H9 (cell line): ENCODE data around the gene CR1. TPM values are rescaled to one million over a fixed set of nuclear protein-coding genes. Genes with fewer than 3 reads are reported as not detected.
"Not testable (repeated sequence)": the region's sequence is repeated elsewhere in the genome, so short reads cannot be mapped to it uniquely, and the experiment has no call there.

Source experiments
- DNase-seq: peaks from one replicate; pipeline ENCODE4 v3.0.0-alpha.2; 2017
- H2AFZ ChIP-seq: one replicate; pipeline ENCODE4 v1.6.1; 2013; ENCODE audit warnings: mild to moderate bottlenecking, low read length, control low read depth, moderate library complexity
- H2AK5ac ChIP-seq: 2 replicates; pipeline ENCODE4 v1.6.1; 2013; ENCODE audit warnings: low read length, control low read depth, mixed read lengths; ENCODE audit not compliant: insufficient read length
- H2BK120ac ChIP-seq: one replicate; pipeline ENCODE4 v1.6.1; 2013; ENCODE audit warnings: low read depth, mild to moderate bottlenecking, low read length, control low read depth, inconsistent platforms; ENCODE audit not compliant: poor library complexity, severe bottlenecking
- H2BK12ac ChIP-seq: 2 replicates; pipeline ENCODE4 v1.6.1; 2013; ENCODE audit warnings: low read length, control low read depth, mixed read lengths, low read depth; ENCODE audit not compliant: insufficient read length
- H2BK15ac ChIP-seq: 2 replicates; pipeline ENCODE4 v1.6.1; 2013; ENCODE audit warnings: low read depth, low read length, control low read depth
- H2BK20ac ChIP-seq: one replicate; pipeline ENCODE4 v1.6.1; 2013; ENCODE audit warnings: low read depth, mild to moderate bottlenecking, low read length, control low read depth, inconsistent platforms; ENCODE audit not compliant: poor library complexity, severe bottlenecking
- H2BK5ac ChIP-seq: 2 replicates; pipeline ENCODE4 v1.6.1; 2013; ENCODE audit warnings: low read length, control low read depth, mixed read lengths; ENCODE audit not compliant: insufficient read length
- H3K14ac ChIP-seq: 2 replicates; pipeline ENCODE4 v1.6.1; 2013; ENCODE audit warnings: low read length, control low read depth; ENCODE audit not compliant: insufficient read depth
- H3K18ac ChIP-seq: 2 replicates; pipeline ENCODE4 v1.6.1; 2013; ENCODE audit warnings: low read depth, mild to moderate bottlenecking, mixed read lengths, low read length, control low read depth; ENCODE audit not compliant: insufficient read length
- H3K23ac ChIP-seq: 2 replicates; pipeline ENCODE4 v1.6.1; 2013; ENCODE audit warnings: low read length, control low read depth, mixed read lengths, low read depth; ENCODE audit not compliant: insufficient read length
- H3K23me2 ChIP-seq: 2 replicates; pipeline ENCODE4 v1.6.1; 2013; ENCODE audit warnings: low read depth, mild to moderate bottlenecking, mixed read lengths, low read length, control low read depth; ENCODE audit not compliant: insufficient read length, poor library complexity, severe bottlenecking
- H3K27ac ChIP-seq: 2 replicates; pipeline ENCODE4 v1.5.1; 2013; ENCODE audit warnings: low read length, control low read depth, mixed read lengths, low read depth; ENCODE audit not compliant: insufficient read length
- H3K27me3 ChIP-seq: 2 replicates; pipeline ENCODE4 v1.6.1; 2013; ENCODE audit warnings: low read length, control low read depth, inconsistent platforms; ENCODE audit not compliant: insufficient read depth
- H3K4ac ChIP-seq: 2 replicates; pipeline ENCODE4 v1.6.1; 2013; ENCODE audit warnings: low read depth, mild to moderate bottlenecking, control low read depth, inconsistent platforms, low read length, moderate library complexity
- H3K4me1 ChIP-seq: 2 replicates; pipeline ENCODE4 v1.6.1; 2013; ENCODE audit warnings: low read length, control low read depth, inconsistent platforms; ENCODE audit not compliant: insufficient read depth
- H3K4me2 ChIP-seq: 2 replicates; pipeline ENCODE4 v1.6.1; 2013; ENCODE audit warnings: low read length, control low read depth, mixed read lengths; ENCODE audit not compliant: insufficient read length, insufficient read depth
- H3K56ac ChIP-seq: 2 replicates; pipeline ENCODE4 v1.6.1; 2013; ENCODE audit warnings: low read depth, mild to moderate bottlenecking, mixed read lengths, low read length, control low read depth; ENCODE audit not compliant: insufficient read length
- H3K79me1 ChIP-seq: 2 replicates; pipeline ENCODE4 v1.6.1; 2013; ENCODE audit warnings: low read depth, mild to moderate bottlenecking, moderate library complexity, low read length, control low read depth, inconsistent platforms; ENCODE audit not compliant: insufficient read depth, poor library complexity, severe bottlenecking
- H3K79me2 ChIP-seq: 2 replicates; pipeline ENCODE4 v1.6.1; 2013; ENCODE audit warnings: low read length, control low read depth, inconsistent platforms; ENCODE audit not compliant: insufficient read depth
- H3K9ac ChIP-seq: 2 replicates; pipeline ENCODE4 v1.6.1; 2013; ENCODE audit warnings: low read length, control low read depth, mixed read lengths; ENCODE audit not compliant: insufficient read length; ENCODE audit errors: extremely low read depth
- H3K9me3 ChIP-seq: one replicate; pipeline ENCODE4 v1.6.1; 2013; ENCODE audit warnings: low read depth, low read length, inconsistent platforms; ENCODE audit not compliant: control insufficient read depth
- H3T11ph ChIP-seq: one replicate; pipeline ENCODE4 v1.6.1; 2013; ENCODE audit warnings: mild to moderate bottlenecking, low read length, control low read depth, inconsistent platforms
- H4K20me1 ChIP-seq: one replicate; pipeline ENCODE4 v1.6.1; 2013; ENCODE audit not compliant: control insufficient read depth, insufficient read length, insufficient read depth
- H4K5ac ChIP-seq: 2 replicates; pipeline ENCODE4 v1.6.1; 2013; ENCODE audit warnings: low read depth, mild to moderate bottlenecking, mixed read lengths, low read length, control low read depth; ENCODE audit not compliant: insufficient read length
- H4K8ac ChIP-seq: replicated peaks from 2 replicates; pipeline ENCODE4 v1.6.1; 2013; ENCODE audit warnings: low read length, control low read depth, mixed read lengths, low read depth; ENCODE audit not compliant: insufficient read length
- H4K91ac ChIP-seq: 2 replicates; pipeline ENCODE4 v1.6.1; 2013; ENCODE audit warnings: low read depth, mild to moderate bottlenecking, moderate library complexity, mixed read lengths, low read length, control low read depth; ENCODE audit not compliant: insufficient read length
- H3K27ac Mint-ChIP-seq, 3 experiments: 2 replicates in 2 of 3; 3 replicates in 1 of 3; pipeline ENCODE4 v1.8.0; 2020 to 2021; ENCODE audit warnings: mixed read lengths in 3 of 3, mild to moderate bottlenecking in 1 of 3, moderate library complexity in 1 of 3
- H3K27me3 Mint-ChIP-seq: 2 replicates; pipeline ENCODE4 v1.8.0; 2021; ENCODE audit warnings: low read depth, mild to moderate bottlenecking, moderate library complexity, mixed read lengths
- H3K36me3 Mint-ChIP-seq, 3 experiments: 2 replicates in 2 of 3; 3 replicates in 1 of 3; pipeline ENCODE4 v1.8.0; 2020 to 2021; ENCODE audit warnings: low read depth in 3 of 3, mixed read lengths in 3 of 3; ENCODE audit not compliant: insufficient read depth in 1 of 3
- H3K4me1 Mint-ChIP-seq, 2 experiments: 2 replicates each; pipeline ENCODE4 v1.8.0; 2020; ENCODE audit warnings: mixed read lengths in 2 of 2
- H3K4me3 Mint-ChIP-seq, 2 experiments: 2 replicates in 1 of 2; 3 replicates in 1 of 2; pipeline ENCODE4 v1.8.0; 2020 to 2021; ENCODE audit warnings: mild to moderate bottlenecking in 2 of 2, mixed read lengths in 2 of 2, moderate library complexity in 1 of 2
- H3K9me3 Mint-ChIP-seq, 2 experiments: 2 replicates in 1 of 2; 3 replicates in 1 of 2; pipeline ENCODE4 v1.8.0; 2020; ENCODE audit warnings: mild to moderate bottlenecking in 2 of 2, mixed read lengths in 2 of 2, moderate library complexity in 1 of 2
- CTCF ChIP-seq: fragments of 200-600 bp; sonication (generic); conservative IDR thresholded peaks from 3 replicates; pipeline ENCODE4 v1.8.0; 2021; ENCODE audit warnings: antibody characterized with exemption, mild to moderate bottlenecking
- WGBS: extraction: QIAGEN DNeasy Blood & Tissue Kit; methylation state at CpG from one replicate; pipeline ENCODE4 v1.1.7; 2013; ENCODE audit warnings: missing lambda C conversion rate, low lambda C conversion rate, mixed read lengths; ENCODE audit not compliant: insufficient read length; ENCODE audit errors: extremely low coverage; 5-methylcytosine and 5-hydroxymethylcytosine counted together
- total RNA-seq: library from RNA; stranded (reverse); gene quantifications from 2 replicates; pipeline ENCODE4 v1.2.1, GENCODE V29; 2021

CR1 gene
- total RNA-seq, 1 experiment from 2014 or later: 0.04 TPM

GRCh38 chr1:207495281-207495680 is 676 bp upstream of the CR1 start:
- H3K4me3 Mint-ChIP-seq: peak overlapping the region; percentile 70 to 78; a peak in 3 of 5 replicates
- H3K23ac ChIP-seq, H4K5ac ChIP-seq, H3K9me3 ChIP-seq, H2AFZ ChIP-seq, H2BK12ac ChIP-seq, H2AK5ac ChIP-seq, H3K4me1 Mint-ChIP-seq, H3K56ac ChIP-seq, H3K27ac ChIP-seq, H2BK20ac ChIP-seq, H3K36me3 Mint-ChIP-seq, H3K14ac ChIP-seq, H3K4ac ChIP-seq, H3K4me1 ChIP-seq, H4K20me1 ChIP-seq, H3K27me3 ChIP-seq, H2BK5ac ChIP-seq, H3K23me2 ChIP-seq, H3K79me1 ChIP-seq, H4K8ac ChIP-seq, H3K9ac ChIP-seq, H2BK120ac ChIP-seq, H3T11ph ChIP-seq, H3K18ac ChIP-seq, H2BK15ac ChIP-seq, H3K79me2 ChIP-seq, DNase-seq, H3K9me3 Mint-ChIP-seq, H4K91ac ChIP-seq, H3K27ac Mint-ChIP-seq: not testable (repeated sequence)
- WGBS: no CpG with 5 or more reads among the region's 8 CpGs
- peaks cover 38% of the 10 kb centered on the region for H3K27me3 Mint-ChIP-seq
- H3K4me2 ChIP-seq: peak overlapping the region; percentile 89
- TF ChIP-seq CTCF: peak; percentile 21; the same call in 1 of the 3 replicates
